Panc1 (cell line): ENCODE data around the gene COL5A1. TPM values are rescaled to one million over a fixed set of nuclear protein-coding genes. Genes with fewer than 3 reads are reported as not detected.

Source experiments
- ATAC-seq: fragments of 200-7000 bp; cut with Tn5 transposase; 2 replicates; pipeline ENCODE4 v1.9.1; 2020; ENCODE audit warnings: mild to moderate bottlenecking, moderate library complexity
- BruUV-seq: library from RNA; stranded (reverse); fragments of 400-500 nt; replicated peaks from 2 replicates; lab custom pipeline; 2021; lab: Mats Ljungman, UMichigan
- CTCF ChIA-PET: fragments of 300-600 bp; sonication (Branson Sonifier 250); formaldehyde crosslinking; loops from one replicate; lab custom pipeline; 2022; ENCODE audit warnings: antibody characterized with exemption; lab: Charles Lee
- POLR2A ChIA-PET: fragments of 300-600 bp; sonication (Branson Sonifier 250); formaldehyde crosslinking; loops from one replicate; lab custom pipeline; 2022; ENCODE audit warnings: antibody characterized with exemption; lab: Charles Lee
- DNase-seq: peaks from one replicate; pipeline ENCODE4 v3.0.0-alpha.2; 2010; ENCODE audit warnings: low read depth, low spot score
- H3K27ac ChIP-seq: 2 replicates; pipeline ENCODE4 v1.5.1; 2011; ENCODE audit warnings: mild to moderate bottlenecking, low read length, inconsistent platforms
- H3K27me3 ChIP-seq: fragments of 200-500 bp; sonication (Bioruptor generic); 2 replicates; pipeline ENCODE4 v1.6.0; 2014; ENCODE audit warnings: low read length, inconsistent platforms; ENCODE audit not compliant: control insufficient read depth, insufficient read depth
- H3K36me3 ChIP-seq: fragments of 200-500 bp; sonication (Bioruptor generic); 2 replicates; pipeline ENCODE4 v1.5.1; 2014; ENCODE audit warnings: inconsistent platforms, mild to moderate bottlenecking, low read length, moderate library complexity; ENCODE audit not compliant: control insufficient read depth, insufficient read depth
- H3K4me1 ChIP-seq: 2 replicates; pipeline ENCODE4 v1.5.1; 2011; ENCODE audit warnings: inconsistent platforms, mild to moderate bottlenecking, low read length, moderate library complexity; ENCODE audit not compliant: control insufficient read depth, insufficient read depth
- H3K4me3 ChIP-seq, 2 experiments: 2 replicates each; pipeline ENCODE4 v1.5.1; 2011 to 2012; ENCODE audit warnings: low read depth in 2 of 2, low read length in 2 of 2, mild to moderate bottlenecking in 2 of 2, inconsistent platforms in 1 of 2, moderate library complexity in 1 of 2
- H3K9me3 ChIP-seq: fragments of 200-500 bp; sonication (Bioruptor generic); 2 replicates; pipeline ENCODE4 v1.5.1; 2014; ENCODE audit warnings: low read depth, mild to moderate bottlenecking, inconsistent platforms, low read length, moderate library complexity; ENCODE audit not compliant: control insufficient read depth, insufficient read depth
- CTCF ChIP-seq: fragments of 450-650 bp; IDR thresholded peaks from 2 replicates; pipeline ENCODE4 v1.5.1; 2017; ENCODE audit warnings: mild to moderate bottlenecking
- POLR2AphosphoS5 ChIP-seq: IDR thresholded peaks from 2 replicates; pipeline ENCODE4 v1.6.1; 2012; ENCODE audit warnings: mild to moderate bottlenecking, low read depth, low read length, moderate library complexity
- REST ChIP-seq, 2 experiments: IDR thresholded peaks; 2 replicates each; pipeline ENCODE4 v1.6.1; 2011 to 2012; ENCODE audit warnings: low read depth in 2 of 2, control low read depth in 1 of 2, low read length in 1 of 2, mild to moderate bottlenecking in 1 of 2, moderate library complexity in 1 of 2; ENCODE audit not compliant: insufficient read depth in 1 of 2
- SIN3A ChIP-seq: IDR thresholded peaks from 2 replicates; pipeline ENCODE4 v1.6.1; 2012; ENCODE audit warnings: low read depth, mild to moderate bottlenecking, low read length, moderate library complexity, borderline replicate concordance; ENCODE audit not compliant: insufficient read depth
- TCF7L2 ChIP-seq: IDR thresholded peaks from 2 replicates; pipeline ENCODE4 v1.6.1; 2011; ENCODE audit warnings: mild to moderate bottlenecking, low read depth, low read length, inconsistent platforms
- in situ Hi-C: cut with HindIII; loops from 2 replicates; pipeline ENCODE4 v1.10.0; 2016; ENCODE audit warnings: low sequenced_read_pairs, low pct_unique_long_range_greater_than_20kb
- intact Hi-C: fragments of 100-400 bp; cut with micrococcal nuclease; formaldehyde crosslinking; loops from one replicate; pipeline ENCODE4 v1.10.0; 2022; ENCODE audit not compliant: unreplicated experiment
- total RNA-seq: library from RNA; stranded (reverse); gene quantifications from one replicate; pipeline ENCODE4 v1.2.1, GENCODE V29; 2021; ENCODE audit not compliant: unreplicated experiment

The COL5A1 gene
- total RNA-seq, 1 experiment from 2014 or later: 5.7 TPM

GRCh38 chr9:134841180-134841904 lies 199.7 kb downstream of the COL5A1 start:
- H3K4me1 ChIP-seq: no peaks in the 10 kb centered on the region
- ChIA-PET CTCF (no interaction called here), POLR2A (no interaction called here)
- DNase-seq: no peak
- intact Hi-C loops (no loop called here), in situ Hi-C loops (no loop called here)
- no peak overlapping the region for H3K4me3 ChIP-seq
- H3K9me3 ChIP-seq: no peaks in the 10 kb centered on the region
- H3K27me3 ChIP-seq: no peaks in the 10 kb centered on the region
- no peak for ATAC-seq
- no peak overlapping the region for H3K27ac ChIP-seq
- no peak for TF ChIP-seq CTCF
- no peak for TF ChIP-seq REST (IDR thresholded peaks at IDR 0.05; ENCODE audit: insufficient read depth in 1 of 2, low read depth in 2 of 2, low read length in 1 of 2)
- TF ChIP-seq TCF7L2: no peak
- TF ChIP-seq POLR2AphosphoS5: no peak
- TF ChIP-seq SIN3A: no peak
- no TSS peak for BruUV-seq
- no peaks in the 10 kb centered on the region for H3K36me3 ChIP-seq

GRCh38 chr9:134842321-134842720 lies 200.7 kb downstream of the COL5A1 start:
- no peak for DNase-seq
- Histone ChIP-seq H3K9me3 (no peaks in the 10 kb centered on the region), H3K36me3 (no peaks in the 10 kb centered on the region), H3K4me3 (no peak overlapping the region), H3K27me3 (no peaks in the 10 kb centered on the region), H3K4me1 (no peaks in the 10 kb centered on the region), H3K27ac (no peak overlapping the region)
- intact Hi-C loops (no loop called here), in situ Hi-C loops (no loop called here)
- POLR2A ChIA-PET: no interaction called here
- no peak for TF ChIP-seq CTCF
- TF ChIP-seq POLR2AphosphoS5: no peak
- no peak for TF ChIP-seq REST (IDR thresholded peaks at IDR 0.05; ENCODE audit: insufficient read depth in 1 of 2, low read depth in 2 of 2, low read length in 1 of 2)
- no peak for TF ChIP-seq SIN3A
- TF ChIP-seq TCF7L2: no peak
- CTCF ChIA-PET: no interaction called here
- no TSS peak for BruUV-seq
- no peak for ATAC-seq
